GM18868 (cell line): Measurements from ENCODE around the gene RS1.

ENCODE experiments used
- ATAC-seq: cut with Tn5 transposase; IDR thresholded peaks from one replicate; pipeline ENCODE4 v1.9.1; 2021; ENCODE audit warnings: mild to moderate bottlenecking, moderate library complexity; ENCODE audit not compliant: unreplicated experiment

RS1 gene

GRCh38 chrX:18607966-18608365, 63.9 kb downstream of the RS1 start:
- no peak for ATAC-seq

GRCh38 chrX:18598413-18598812, 73.5 kb downstream of the RS1 start:
- no peak for ATAC-seq

- ATAC-seq = no peak
Observed at GRCh38 chrX:18596096-18596495, 75.8 kb downstream of the RS1 start.

GRCh38 chrX:18594079-18594478, 77.8 kb downstream of the RS1 start:
- no peak for ATAC-seq

- no peak for ATAC-seq
Observed at GRCh38 chrX:18591834-18592233, 80.1 kb downstream of the RS1 start.
